Small intestine (tissue), 7 donors: Measurements from ENCODE around the gene SPNS3. TPM values are rescaled to one million over a fixed set of nuclear protein-coding genes. Genes with fewer than 3 reads are reported as not detected.

ENCODE experiments used
- DNase-seq, 2 donors: peaks; one replicate each; pipeline versions ENCODE4 v3.0.0 to v3.0.0-alpha.2; 2013
- FAIRE-seq: peaks from 2 replicates; lab custom pipeline; 2012; peaks lifted over from hg19 to GRCh38; lab: Jason Lieb, UNC
- H3K27ac ChIP-seq, 3 donors: one replicate each; pipeline ENCODE4 v1.5.1; 2013; ENCODE audit warnings: low read length in 2 of 3, mild to moderate bottlenecking in 2 of 3, control low read depth in 1 of 3, inconsistent platforms in 1 of 3, low read depth in 1 of 3, moderate library complexity in 1 of 3
- H3K27me3 ChIP-seq, 3 donors: one replicate each; pipeline ENCODE4 v1.6.1; 2013; ENCODE audit warnings: low read length in 3 of 3, inconsistent platforms in 1 of 3; ENCODE audit not compliant: control insufficient read depth in 3 of 3, insufficient read depth in 3 of 3
- H3K36me3 ChIP-seq, 3 donors: one replicate each; pipeline ENCODE4 v1.6.1; 2013; ENCODE audit warnings: low read length in 3 of 3, inconsistent platforms in 1 of 3, low read depth in 1 of 3, mild to moderate bottlenecking in 1 of 3, moderate library complexity in 1 of 3; ENCODE audit not compliant: control insufficient read depth in 3 of 3, insufficient read depth in 2 of 3
- H3K4me1 ChIP-seq, 3 donors: one replicate each; pipeline ENCODE4 v1.6.1; 2013; ENCODE audit warnings: low read length in 2 of 3, inconsistent platforms in 1 of 3, low read depth in 1 of 3, mild to moderate bottlenecking in 1 of 3, moderate library complexity in 1 of 3; ENCODE audit not compliant: control insufficient read depth in 3 of 3, insufficient read depth in 2 of 3
- H3K4me3 ChIP-seq, 3 donors: one replicate each; pipeline ENCODE4 v1.5.1; 2013; ENCODE audit warnings: low read length in 3 of 3, control low read depth in 1 of 3, inconsistent platforms in 1 of 3, low read depth in 1 of 3, mild to moderate bottlenecking in 1 of 3, moderate library complexity in 1 of 3
- H3K9me3 ChIP-seq, 2 donors: one replicate each; pipeline ENCODE4 v1.6.1; 2013; ENCODE audit warnings: low read depth in 1 of 2, low read length in 1 of 2; ENCODE audit not compliant: control insufficient read depth in 2 of 2, insufficient read depth in 1 of 2
- WGBS, 3 donors: extraction: QIAGEN DNeasy Blood & Tissue Kit; methylation state at CpG; one replicate each; pipeline ENCODE4 v1.1.7; 2013; 5-methylcytosine and 5-hydroxymethylcytosine counted together
- polyA plus RNA-seq, 4 donors: library from polyadenylated mRNA; stranded (reverse) in 3 of 4; unstranded in 1 of 4; fragments of 200-250 nt in 3 of 4; fragments of 120-200 nt in 1 of 4; gene quantifications; one replicate each; pipeline versions ENCODE4 v1.2.1 to v1.2.3, GENCODE V29; 2013
- donor health status: healthy with polysubstance abuse.
- donor health status: control.
- donor health status: control.
- donor health status: Bipolar disorder and iron deficiency.
- donor health status: healthy.

Gene SPNS3
- polyA plus RNA-seq, 4 donors, result 0.45 to 8.1 (median 2.4) TPM

DNA sequence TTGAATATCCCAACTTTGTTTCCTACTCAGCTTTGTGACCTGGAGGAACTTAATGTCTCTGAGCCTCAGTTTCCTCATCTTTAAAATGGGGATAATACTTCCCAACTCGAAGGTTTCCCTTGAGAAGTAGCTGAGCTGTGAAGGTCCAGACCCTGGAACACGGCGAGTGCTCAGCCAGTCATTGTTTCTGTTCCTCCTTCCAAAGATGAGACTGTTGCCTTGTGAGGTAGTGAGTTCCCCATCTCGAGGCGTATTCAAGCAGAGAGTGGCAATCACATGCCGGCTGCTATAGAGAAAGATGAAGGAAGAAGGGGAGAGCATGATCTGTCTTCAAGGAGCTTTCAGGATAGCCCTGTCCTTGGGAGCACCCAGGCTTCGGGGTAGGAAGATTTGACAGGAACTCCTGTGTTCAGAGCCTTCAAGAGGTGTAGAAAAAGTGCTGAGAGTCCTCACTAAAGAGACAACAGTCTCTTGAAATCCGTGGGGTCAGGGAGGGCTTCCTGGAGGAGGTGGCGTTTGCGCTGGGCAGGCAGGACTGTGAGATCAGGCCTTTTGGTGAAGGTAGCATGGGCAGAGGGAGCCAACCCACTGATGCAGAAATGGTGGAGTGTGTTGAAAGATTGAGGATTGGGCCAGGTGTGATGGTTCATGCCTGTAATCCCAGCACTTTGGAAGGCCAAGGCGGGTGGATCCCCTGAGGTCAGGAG, 92.1 kb downstream of the SPNS3 start:
- Histone ChIP-seq H3K27me3 (no peaks in the 10 kb centered on the region), H3K27ac (no peak overlapping the region), H3K36me3 (peaks cover 0 to 42% (median 0%) of the 10 kb centered on the region in 3 donors), H3K4me3 (no peak overlapping the region), H3K4me1 (no peaks in the 10 kb centered on the region), H3K9me3 (no peaks in the 10 kb centered on the region)
- WGBS, 3 donors, result 82 to 91% (median 87%) methylated on average over 11 of the region's 11 CpGs
- FAIRE-seq (no peak), DNase-seq (no peak)

DNA sequence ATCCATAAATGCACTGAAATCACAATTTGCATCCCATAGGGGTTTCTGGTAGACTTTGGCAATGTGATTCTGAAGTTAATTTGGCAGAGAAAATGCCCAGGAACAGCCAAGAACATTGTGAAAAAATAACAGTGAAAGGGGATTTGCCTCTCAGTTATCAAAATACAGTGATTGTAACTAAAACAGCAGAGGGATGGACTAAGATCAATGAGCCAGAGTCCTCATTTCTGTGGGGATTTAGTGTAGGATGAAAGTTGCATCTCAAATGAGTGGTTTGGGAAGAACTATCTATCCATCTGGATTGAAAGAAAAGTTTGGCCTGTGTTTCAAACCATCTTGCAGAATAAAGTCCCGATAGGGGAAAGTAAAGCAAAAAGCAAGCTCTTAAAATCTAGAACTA, 93.4 kb downstream of the SPNS3 start:
- H3K27ac ChIP-seq, result no peak overlapping the region
- H3K4me3 ChIP-seq, result no peak overlapping the region
- H3K36me3 ChIP-seq, result peaks cover 0 to 50% (median 0%) of the 10 kb centered on the region in 3 donors
- no peaks in the 10 kb centered on the region for H3K27me3 ChIP-seq
- 73 to 89% (median 78%) methylated on average over 1 of the region's 1 CpG for WGBS, 3 donors
- no peaks in the 10 kb centered on the region for H3K9me3 ChIP-seq
- H3K4me1 ChIP-seq, result no peaks in the 10 kb centered on the region
- DNase-seq (no peak), FAIRE-seq (no peak)

DNA sequence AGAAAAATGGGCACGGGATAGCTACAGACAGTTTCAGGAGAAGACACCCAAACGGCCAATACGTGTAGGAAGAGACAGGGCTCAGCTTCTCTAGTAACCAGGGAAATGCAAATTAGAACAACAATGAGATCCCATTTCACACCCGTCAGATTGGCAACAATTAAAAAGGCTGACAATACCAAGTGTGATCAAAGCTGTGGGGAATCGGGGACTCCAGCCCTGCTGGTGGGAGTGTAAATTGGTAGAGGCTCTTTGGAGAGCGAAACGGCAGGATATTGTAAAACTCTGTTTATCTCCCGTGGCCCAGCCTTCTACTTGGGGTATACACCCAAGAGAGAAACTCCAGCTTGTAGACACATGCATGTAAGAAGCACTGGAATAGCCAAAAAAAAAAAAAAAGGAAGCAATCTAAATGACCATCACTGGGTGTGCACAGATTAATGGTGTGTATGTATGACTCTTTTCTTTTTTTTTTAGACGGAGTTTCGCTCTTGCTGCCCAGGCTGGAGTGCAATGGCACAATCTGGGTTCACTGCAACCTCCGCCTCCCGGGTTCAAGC, 93.9 kb downstream of the SPNS3 start:
- WGBS, 3 donors, result 72 to 86% (median 83%) methylated on average over 12 of the region's 12 CpGs

DNA sequence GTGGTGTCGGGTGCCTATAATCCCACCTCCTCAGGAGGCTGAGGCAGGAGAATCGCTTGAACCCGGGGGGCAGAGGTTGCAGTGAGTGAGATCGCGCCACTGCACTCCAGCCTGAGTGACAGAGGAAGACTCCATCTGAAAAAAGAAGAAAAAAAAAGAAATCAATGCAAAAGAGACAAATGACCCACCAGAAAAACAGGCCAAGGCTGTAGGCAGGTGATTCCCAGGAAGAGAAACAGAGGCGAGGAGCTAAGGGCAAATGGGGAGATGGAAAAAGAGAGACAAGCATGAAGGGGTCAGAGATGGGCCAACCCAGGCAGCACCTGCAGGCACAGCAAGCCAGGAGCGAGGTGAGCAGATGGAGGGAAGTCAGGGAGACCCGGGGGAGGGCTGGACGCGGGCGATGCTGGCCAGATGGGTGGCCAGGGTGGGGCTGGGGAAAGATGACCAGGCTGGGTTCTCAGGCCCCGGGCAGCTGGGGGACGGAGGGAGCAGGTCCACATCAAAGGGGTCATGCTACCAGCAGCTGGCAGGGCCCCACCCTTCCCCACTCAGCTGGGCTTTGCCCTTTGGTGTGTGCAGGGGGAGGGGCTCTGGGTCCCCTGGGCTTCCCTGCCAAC, 95.9 kb downstream of the SPNS3 start:
- DNase-seq (no peak), FAIRE-seq (no peak)
- Histone ChIP-seq H3K36me3 (peaks cover 0 to 65% (median 0%) of the 10 kb centered on the region in 3 donors), H3K4me1 (peaks cover 0 to 10% (median 0%) of the 10 kb centered on the region in 3 donors), H3K27ac (peak overlapping the region in 1 of 3 donors; percentile 73), H3K4me3 (no peak overlapping the region), H3K9me3 (no peaks in the 10 kb centered on the region), H3K27me3 (no peaks in the 10 kb centered on the region)
- WGBS, 3 donors, result 76 to 86% (median 80%) methylated on average over 10 to 13 of the region's 13 CpGs

More for the DNA sequence above, 93.9 kb downstream of the SPNS3 start:
- Histone ChIP-seq H3K36me3 (peaks cover 0 to 50% (median 0%) of the 10 kb centered on the region in 3 donors), H3K4me3 (no peak overlapping the region), H3K27me3 (no peaks in the 10 kb centered on the region), H3K4me1 (no peaks in the 10 kb centered on the region), H3K27ac (peak overlapping the region in 1 of 3 donors; percentile 46), H3K9me3 (no peaks in the 10 kb centered on the region)
- DNase-seq (no peak), FAIRE-seq (no peak)

DNA sequence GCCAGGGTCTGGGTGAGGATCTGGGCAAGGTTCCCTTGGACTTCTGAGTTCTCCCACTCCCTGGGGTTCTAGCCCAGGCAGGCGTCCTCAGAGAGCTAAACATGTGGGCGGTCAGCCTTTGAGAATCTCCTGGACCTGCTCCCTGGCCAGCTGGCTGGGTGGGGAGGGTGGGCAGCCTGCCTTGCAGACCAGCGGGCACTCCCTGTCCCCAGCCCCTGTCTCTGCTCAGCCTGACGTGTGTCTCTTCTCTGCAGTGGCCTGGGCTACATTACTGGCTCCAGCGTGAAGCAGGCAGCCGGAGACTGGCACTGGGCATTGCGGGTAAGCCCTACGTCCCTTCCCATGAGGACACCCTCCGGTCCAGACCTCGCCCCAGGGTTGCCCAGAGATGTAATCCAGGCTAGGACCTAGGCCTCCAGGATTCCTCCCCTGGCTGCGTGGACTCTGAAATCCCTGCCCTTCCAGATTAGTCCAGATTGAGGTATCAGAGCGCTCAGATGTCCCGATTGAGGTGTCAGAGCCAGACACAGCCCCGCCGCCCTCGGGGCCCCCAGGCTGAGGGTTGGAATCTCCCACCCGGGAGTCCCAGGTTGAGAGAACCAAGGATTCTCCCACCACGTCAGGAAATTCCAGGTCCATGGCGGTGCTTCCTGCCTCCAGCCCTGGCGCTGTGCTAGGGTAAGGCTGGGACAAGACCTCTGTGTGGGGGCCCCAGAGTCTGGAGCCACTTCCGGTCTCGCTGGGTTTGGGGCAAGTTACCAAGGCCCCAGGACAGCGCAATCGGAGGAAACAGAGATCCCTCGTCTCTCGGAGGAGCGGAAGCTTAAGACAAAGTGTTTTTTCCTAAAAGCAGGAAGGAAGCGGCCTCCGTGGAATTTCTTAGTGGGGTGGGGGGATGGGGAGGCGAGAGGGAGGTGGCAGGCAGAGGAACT, 97.3 kb downstream of the SPNS3 start:
- 73 to 89% (median 84%) methylated on average over 30 of the region's 30 CpGs for WGBS, 3 donors
- no peaks in the 10 kb centered on the region for H3K9me3 ChIP-seq
- peaks cover 0 to 16% (median 0%) of the 10 kb centered on the region in 3 donors for H3K4me1 ChIP-seq
- DNase-seq, result no peak
- H3K27ac ChIP-seq, result peak overlapping the region in 1 of 3 donors; percentile 73
- H3K4me3 ChIP-seq, result no peak overlapping the region
- no peak for FAIRE-seq
- H3K27me3 ChIP-seq, result no peaks in the 10 kb centered on the region
- H3K36me3 ChIP-seq, result peaks cover 0 to 62% (median 0%) of the 10 kb centered on the region in 3 donors

DNA sequence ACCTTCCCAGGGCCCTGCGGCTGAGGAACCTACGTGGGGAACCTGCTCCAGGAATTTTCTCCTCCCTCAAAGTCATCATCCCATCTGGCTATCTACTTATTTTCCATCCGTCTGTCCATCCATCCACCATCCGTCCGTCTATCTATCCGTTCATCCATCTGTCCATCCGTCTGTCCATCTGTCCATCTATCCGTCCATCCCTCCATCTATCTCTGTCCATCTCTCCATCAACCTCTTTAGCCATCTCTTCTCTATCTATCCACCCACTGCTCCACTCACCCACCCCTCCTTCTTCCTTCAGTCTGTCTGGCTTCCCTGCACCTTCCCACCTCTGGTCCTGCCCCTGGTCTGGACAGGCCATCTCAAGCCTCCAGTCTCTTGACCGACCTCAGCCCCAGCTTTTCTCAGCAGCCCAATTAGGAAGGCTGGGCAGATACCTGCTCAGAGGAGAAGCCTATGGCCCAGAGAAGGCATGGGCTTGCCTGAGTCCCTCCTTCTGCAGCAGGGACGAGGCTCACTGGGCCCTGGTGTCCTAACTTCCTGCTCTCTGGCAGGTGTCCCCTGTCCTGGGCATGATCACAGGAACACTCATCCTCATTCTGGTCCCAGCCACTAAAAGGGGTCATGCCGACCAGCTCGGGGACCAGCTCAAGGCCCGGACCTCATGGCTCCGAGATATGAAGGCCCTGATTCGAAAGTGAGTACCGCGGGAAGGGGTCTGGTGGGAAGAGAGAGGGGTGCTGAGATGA, 98.4 kb downstream of the SPNS3 start:
- Histone ChIP-seq H3K9me3 (no peaks in the 10 kb centered on the region), H3K36me3 (peaks cover 0 to 72% (median 0%) of the 10 kb centered on the region in 3 donors), H3K27ac (peak overlapping the region in 1 of 3 donors; percentile 30), H3K4me3 (no peak overlapping the region), H3K27me3 (no peaks in the 10 kb centered on the region), H3K4me1 (peaks cover 0 to 26% (median 0%) of the 10 kb centered on the region in 3 donors)
- DNase-seq, result no peak
- 88 to 92% (median 91%) methylated on average over 17 of the region's 17 CpGs for WGBS, 3 donors
- no peak for FAIRE-seq

DNA sequence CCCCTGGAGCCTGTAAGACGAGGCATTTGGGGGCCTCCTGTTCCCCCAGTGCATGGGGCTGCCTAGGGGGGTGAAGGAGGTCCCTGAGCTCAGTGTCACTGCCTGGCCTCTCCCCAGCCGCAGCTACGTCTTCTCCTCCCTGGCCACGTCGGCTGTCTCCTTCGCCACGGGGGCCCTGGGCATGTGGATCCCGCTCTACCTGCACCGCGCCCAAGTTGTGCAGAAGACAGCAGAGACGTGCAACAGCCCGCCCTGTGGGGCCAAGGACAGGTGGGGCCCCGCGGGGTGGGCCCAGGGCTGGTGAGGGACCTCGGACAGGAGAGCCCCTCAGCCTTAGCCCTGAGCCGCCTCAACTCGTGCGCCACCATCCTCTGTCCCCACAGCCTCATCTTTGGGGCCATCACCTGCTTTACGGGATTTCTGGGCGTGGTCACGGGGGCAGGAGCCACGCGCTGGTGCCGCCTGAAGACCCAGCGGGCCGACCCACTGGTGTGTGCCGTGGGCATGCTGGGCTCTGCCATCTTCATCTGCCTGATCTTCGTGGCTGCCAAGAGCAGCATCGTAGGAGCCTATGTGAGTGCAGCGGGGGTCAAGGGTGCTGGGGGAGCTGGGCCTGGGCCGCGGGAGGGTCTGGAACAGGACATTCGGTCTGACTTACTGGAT, 99.3 kb downstream of the SPNS3 start:
- H3K36me3 ChIP-seq, result peaks cover 0 to 80% (median 0%) of the 10 kb centered on the region in 3 donors
- no peak for DNase-seq
- H3K27me3 ChIP-seq, result no peaks in the 10 kb centered on the region
- peaks cover 0 to 29% (median 0%) of the 10 kb centered on the region in 3 donors for H3K4me1 ChIP-seq
- H3K9me3 ChIP-seq, result no peaks in the 10 kb centered on the region
- H3K27ac ChIP-seq, result peak overlapping the region in 1 of 3 donors; percentile 42
- H3K4me3 ChIP-seq, result no peak overlapping the region
- no peak for FAIRE-seq
- 86 to 88% (median 88%) methylated on average over 33 of the region's 33 CpGs for WGBS, 3 donors
